NB4 (cell line): ENCODE results near the gene TBR1.

Experiments
- DNase-seq: peaks from one replicate; pipeline ENCODE4 v3.0.0; 2010; ENCODE audit warnings: low read depth
- H3K4me3 ChIP-seq: one replicate; pipeline ENCODE4 v1.5.1; 2011; ENCODE audit warnings: mild to moderate bottlenecking, low read depth, low read length, moderate library complexity
- MYC ChIP-seq: IDR thresholded peaks from 2 replicates; pipeline ENCODE4 v1.6.1; 2011; ENCODE audit warnings: low read depth, low read length
- POLR2A ChIP-seq: IDR thresholded peaks from 2 replicates; pipeline ENCODE4 v1.6.1; 2011; ENCODE audit warnings: mild to moderate bottlenecking; ENCODE audit not compliant: insufficient read length; ENCODE audit errors: extremely low read depth
- TF ChIP-seq, protein P1 (sequence below): IDR thresholded peaks from 2 replicates; pipeline ENCODE4 v1.6.1; 2011; ENCODE audit warnings: low read depth, low read length
- TF ChIP-seq, protein P2 (sequence below): IDR thresholded peaks from one replicate; pipeline ENCODE4 v1.5.1; 2012; ENCODE audit warnings: low read depth, low read length

Gene TBR1

DNA sequence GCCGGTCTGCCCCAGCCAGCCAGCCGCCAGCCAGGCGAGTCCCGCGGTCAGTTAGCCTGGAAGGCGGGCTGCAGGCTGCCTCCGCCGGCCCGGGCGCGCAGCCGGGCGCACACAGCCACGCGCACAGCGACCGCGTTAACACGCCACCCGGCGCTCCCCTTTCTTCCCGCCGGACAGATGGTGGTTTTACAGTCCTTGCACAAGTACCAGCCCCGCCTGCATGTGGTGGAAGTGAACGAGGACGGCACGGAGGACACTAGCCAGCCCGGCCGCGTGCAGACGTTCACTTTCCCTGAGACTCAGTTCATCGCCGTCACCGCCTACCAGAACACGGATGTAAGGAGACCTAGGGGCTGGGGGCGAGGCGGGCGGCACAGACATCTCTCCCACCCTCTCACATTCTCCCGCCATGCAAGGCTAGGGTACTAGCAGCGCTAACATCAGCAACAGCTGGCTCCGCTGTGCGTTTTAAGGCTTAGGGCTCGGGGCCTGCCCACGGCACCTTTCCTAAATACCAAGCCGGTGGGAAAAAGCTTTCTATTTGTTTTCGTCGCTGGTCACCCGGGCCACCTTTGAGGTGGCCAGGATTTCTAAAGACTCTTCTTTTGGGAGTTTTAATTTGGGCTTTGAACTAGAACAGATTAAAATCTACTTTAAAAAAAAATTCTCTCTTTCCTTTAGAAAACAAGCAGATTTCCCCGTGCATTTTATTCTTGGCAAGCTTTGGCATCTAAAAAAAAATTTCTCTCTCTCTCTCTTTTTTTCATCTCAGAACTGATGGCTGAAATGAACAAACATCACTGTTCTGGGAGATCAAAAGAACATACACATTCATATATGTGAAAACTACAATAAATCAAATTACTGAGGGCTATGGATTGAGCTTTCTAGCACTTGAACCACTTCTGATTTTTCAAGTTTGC is 2.9 kb downstream of the TBR1 start:
- peak; percentile 69 for DNase-seq
- TF ChIP-seq POLR2A: no peak
- TF ChIP-seq, protein P1, sequence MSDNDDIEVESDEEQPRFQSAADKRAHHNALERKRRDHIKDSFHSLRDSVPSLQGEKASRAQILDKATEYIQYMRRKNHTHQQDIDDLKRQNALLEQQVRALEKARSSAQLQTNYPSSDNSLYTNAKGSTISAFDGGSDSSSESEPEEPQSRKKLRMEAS: no peak
- TF ChIP-seq, protein P2, sequence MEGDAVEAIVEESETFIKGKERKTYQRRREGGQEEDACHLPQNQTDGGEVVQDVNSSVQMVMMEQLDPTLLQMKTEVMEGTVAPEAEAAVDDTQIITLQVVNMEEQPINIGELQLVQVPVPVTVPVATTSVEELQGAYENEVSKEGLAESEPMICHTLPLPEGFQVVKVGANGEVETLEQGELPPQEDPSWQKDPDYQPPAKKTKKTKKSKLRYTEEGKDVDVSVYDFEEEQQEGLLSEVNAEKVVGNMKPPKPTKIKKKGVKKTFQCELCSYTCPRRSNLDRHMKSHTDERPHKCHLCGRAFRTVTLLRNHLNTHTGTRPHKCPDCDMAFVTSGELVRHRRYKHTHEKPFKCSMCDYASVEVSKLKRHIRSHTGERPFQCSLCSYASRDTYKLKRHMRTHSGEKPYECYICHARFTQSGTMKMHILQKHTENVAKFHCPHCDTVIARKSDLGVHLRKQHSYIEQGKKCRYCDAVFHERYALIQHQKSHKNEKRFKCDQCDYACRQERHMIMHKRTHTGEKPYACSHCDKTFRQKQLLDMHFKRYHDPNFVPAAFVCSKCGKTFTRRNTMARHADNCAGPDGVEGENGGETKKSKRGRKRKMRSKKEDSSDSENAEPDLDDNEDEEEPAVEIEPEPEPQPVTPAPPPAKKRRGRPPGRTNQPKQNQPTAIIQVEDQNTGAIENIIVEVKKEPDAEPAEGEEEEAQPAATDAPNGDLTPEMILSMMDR: no peak
- no peak for TF ChIP-seq MYC
- H3K4me3 ChIP-seq: no peak overlapping the region

DNA sequence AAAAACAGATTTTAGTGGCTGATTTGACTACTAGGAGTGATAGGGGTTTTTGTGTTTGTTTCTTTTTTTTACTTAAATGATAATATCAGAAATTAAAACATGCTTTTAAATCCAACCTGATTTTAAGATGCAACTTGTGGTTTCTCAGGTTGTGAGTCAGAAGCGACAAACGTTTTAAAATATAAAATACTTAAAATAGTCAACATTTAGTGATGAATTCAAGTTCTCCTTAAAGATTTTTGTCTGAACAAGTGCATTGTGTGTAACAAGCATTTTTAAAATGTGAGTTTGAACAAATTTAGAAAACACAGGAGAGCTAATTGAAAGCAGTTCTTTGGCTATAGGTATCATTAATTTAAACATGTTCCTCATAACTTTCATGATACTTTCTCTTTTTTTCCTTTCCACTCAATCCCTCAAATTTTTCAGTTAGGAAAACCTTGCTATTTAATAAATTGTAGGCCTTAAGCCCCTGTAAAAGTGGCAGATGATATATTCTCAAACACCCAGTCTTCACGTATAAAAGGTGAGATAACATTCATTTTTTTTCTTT is 3.6 kb downstream of the TBR1 start:
- H3K4me3 ChIP-seq: no peak overlapping the region
- TF ChIP-seq, protein P2: no peak
- TF ChIP-seq POLR2A: no peak
- DNase-seq: no peak

DNA sequence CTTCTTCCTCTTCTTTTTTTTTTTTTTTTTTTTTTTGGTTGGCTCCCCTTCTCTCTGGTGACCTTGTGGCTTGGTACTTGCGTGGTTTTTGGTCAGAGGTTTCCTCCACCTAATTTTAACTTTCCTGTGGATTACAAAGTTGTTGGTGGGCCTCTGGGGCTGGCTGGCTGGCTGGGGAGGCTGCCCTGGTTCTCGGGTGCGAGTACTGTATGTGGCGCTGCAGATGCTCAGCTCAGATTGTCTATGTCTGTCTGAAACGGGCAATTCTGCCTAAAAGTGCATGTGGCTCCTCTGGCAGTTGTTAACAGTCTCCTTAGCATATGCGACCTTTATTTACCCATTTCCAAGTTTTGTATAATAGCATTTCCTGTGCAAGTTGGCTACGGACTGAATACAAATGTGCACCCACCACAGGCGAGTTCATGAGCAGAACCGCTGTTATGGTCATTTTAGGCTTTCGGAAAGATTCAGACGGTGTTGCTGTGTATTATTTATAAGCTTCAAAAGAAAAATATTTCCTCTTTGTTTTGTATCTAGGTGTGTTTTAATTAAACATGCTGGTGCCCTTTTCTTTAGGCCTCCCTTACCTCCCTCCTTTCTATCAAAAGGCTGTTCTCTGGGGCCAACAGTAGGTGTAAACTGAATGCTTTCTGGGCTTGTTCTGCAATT is 4.4 kb downstream of the TBR1 start:
- no peak for TF ChIP-seq POLR2A
- TF ChIP-seq, protein P1: no peak
- TF ChIP-seq, protein P2: no peak
- TF ChIP-seq MYC: no peak
- DNase-seq: no peak
- H3K4me3 ChIP-seq: no peak overlapping the region

DNA sequence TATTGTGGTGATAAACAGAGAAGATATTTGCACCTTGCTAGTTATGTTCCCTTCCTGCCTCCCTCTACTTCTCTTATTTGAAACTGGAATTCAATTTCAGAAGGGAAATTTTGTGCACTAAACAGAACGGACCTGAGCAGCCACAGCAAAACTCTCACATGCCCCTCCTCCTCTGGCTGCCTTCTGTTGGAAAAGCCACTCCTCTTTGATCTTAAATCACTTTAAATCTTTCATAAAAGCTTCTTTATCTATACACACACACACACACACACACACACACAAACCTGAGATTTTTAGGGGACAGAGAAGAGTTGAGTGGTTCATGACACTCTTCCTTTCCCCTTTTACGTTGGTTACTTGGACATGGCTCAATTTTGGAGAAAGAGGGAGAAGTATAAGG is 5.6 kb downstream of the TBR1 start:
- TF ChIP-seq, protein P1: no peak
- no peak for TF ChIP-seq MYC
- TF ChIP-seq, protein P2: no peak
- no peak for TF ChIP-seq POLR2A
- no peak overlapping the region for H3K4me3 ChIP-seq
- no peak for DNase-seq

DNA sequence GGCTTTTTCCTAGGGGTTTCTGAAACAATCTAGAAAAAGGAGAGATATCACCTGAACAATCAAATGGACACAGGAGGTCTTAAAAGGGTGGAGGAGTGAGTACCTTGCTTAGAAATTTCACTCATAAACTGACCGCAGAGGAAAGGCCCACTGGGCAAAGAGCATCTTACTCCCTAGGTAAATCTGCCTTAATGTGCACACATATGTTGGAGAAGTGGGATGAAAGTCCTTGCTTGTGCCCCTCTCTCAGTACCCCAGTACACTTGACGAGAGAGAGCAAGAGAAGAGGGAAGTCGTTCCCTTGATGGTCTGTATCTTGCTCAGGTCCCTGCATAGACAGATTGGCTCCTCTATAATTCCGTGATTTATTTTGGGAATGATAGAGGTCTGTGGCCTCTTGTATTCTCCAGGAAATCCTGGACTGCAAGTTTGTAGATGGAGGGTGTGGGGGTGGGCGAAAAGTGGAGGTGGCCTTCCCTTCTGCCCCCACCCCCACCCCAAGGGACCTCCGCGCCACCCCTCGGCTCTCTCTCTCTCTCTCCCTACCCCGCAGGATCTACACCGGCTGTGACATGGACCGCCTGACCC is 6.8 kb downstream of the TBR1 start:
- TF ChIP-seq POLR2A: no peak
- TF ChIP-seq, protein P1: no peak
- TF ChIP-seq MYC: no peak
- TF ChIP-seq, protein P2: no peak
- no peak for DNase-seq
- H3K4me3 ChIP-seq: no peak overlapping the region
